Ramos (cell line): ENCODE results near the gene LTBP3.
"Not testable (repeated sequence)": the region's sequence is repeated elsewhere in the genome, so short reads cannot be mapped to it uniquely, and the experiment has no call there.

Experiments
- in situ Hi-C: fragments of 300-500 bp; cut with MboI; formaldehyde crosslinking; loops from one replicate; pipeline ENCODE4 v1.14.3; 2022; ENCODE audit warnings: low sequenced_read_pairs; ENCODE audit not compliant: unreplicated experiment

LTBP3 gene

GRCh38 chr11:65572356-65573051, 14.3 kb upstream of the LTBP3 start, which contains the start of gene FAM89B:
Gene FAM89B, plus strand, starts transcription at chr11:65572538. Its CDS starts 132 bp downstream, at chr11:65572670.
- in situ Hi-C loops = no loop called here

- in situ Hi-C loops = no loop called here
These were observed 13.8 kb upstream of the LTBP3 start for GRCh38 chr11:65571940-65572339.

GRCh38 chr11:65571420-65571819, 13.3 kb upstream of the LTBP3 start:
- in situ Hi-C loops = no loop called here

- in situ Hi-C loops = no loop called here
These were observed 12.1 kb upstream of the LTBP3 start, which contains the start of gene ZNRD2 for GRCh38 chr11:65569973-65570918. Gene ZNRD2, plus strand, starts transcription at chr11:65570477. Its CDS starts 15 bp downstream, at chr11:65570492.

- in situ Hi-C loops = no loop called here
These were observed 11.2 kb upstream of the LTBP3 start for GRCh38 chr11:65569164-65569972.

- in situ Hi-C loops = no loop called here
These were observed 7.7 kb upstream of the LTBP3 start for GRCh38 chr11:65565624-65566453.

GRCh38 chr11:65564879-65565559, 6.9 kb upstream of the LTBP3 start:
- in situ Hi-C loops = not testable (repeated sequence)

- in situ Hi-C loops = no loop called here
These were observed 5.4 kb upstream of the LTBP3 start for GRCh38 chr11:65563601-65564000.

GRCh38 chr11:65562788-65563187, 4.6 kb upstream of the LTBP3 start:
- in situ Hi-C loops = no loop called here

GRCh38 chr11:65562020-65562419, 3.9 kb upstream of the LTBP3 start:
- in situ Hi-C loops = no loop called here

- in situ Hi-C loops = no loop called here
These were observed 2.6 kb upstream of the LTBP3 start for GRCh38 chr11:65560555-65561418.

GRCh38 chr11:65559951-65560537, 1.9 kb upstream of the LTBP3 start:
- in situ Hi-C loops = no loop called here

- in situ Hi-C loops = no loop called here
These were observed 1.4 kb upstream of the LTBP3 start for GRCh38 chr11:65559535-65559934.

- in situ Hi-C loops = no loop called here
These were observed 861 bp upstream of the LTBP3 start for GRCh38 chr11:65558930-65559509.

GRCh38 chr11:65557280-65558001, 718 bp downstream of the LTBP3 start:
- in situ Hi-C loops = no loop called here

GRCh38 chr11:65556470-65557279, 1.5 kb downstream of the LTBP3 start:
- in situ Hi-C loops = no loop called here
